SK-N-SH treated with all-trans-retinoic acid at 6 μM for 48 hours (cell line): ENCODE results near the gene ENAH.

Experiments used
- ATAC-seq: fragments of 200-7000 bp; cut with Tn5 transposase; 3 replicates; pipeline ENCODE4 v1.9.1; 2020; ENCODE audit warnings: mild to moderate bottlenecking, moderate library complexity
- ARNTL ChIP-seq: fragments of 450-650 bp; formaldehyde crosslinking; IDR thresholded peaks from 2 replicates; pipeline ENCODE4 v1.5.0; 2020; ENCODE audit warnings: low read depth, mild to moderate bottlenecking, moderate library complexity, borderline replicate concordance
- BACH2 ChIP-seq: fragments of 250-450 bp; sonication (Bioruptor Pico); IDR thresholded peaks from 2 replicates; pipeline ENCODE4 v1.9.0; 2021; ENCODE audit warnings: mild to moderate bottlenecking, borderline replicate concordance
- CREB5 ChIP-seq: fragments of 250-450 bp; sonication (Bioruptor Pico); IDR thresholded peaks from 2 replicates; pipeline ENCODE4 v1.5.1; 2020; ENCODE audit warnings: low read depth, mild to moderate bottlenecking, moderate library complexity
- CSDC2 ChIP-seq: fragments of 250-450 bp; sonication (Bioruptor Pico); IDR thresholded peaks from 2 replicates; pipeline ENCODE4 v1.5.0; 2020; ENCODE audit warnings: mild to moderate bottlenecking, moderate library complexity
- CSRNP3 ChIP-seq: fragments of 250-450 bp; sonication (Bioruptor Pico); IDR thresholded peaks from 2 replicates; pipeline ENCODE4 v1.5.1; 2021; ENCODE audit warnings: mild to moderate bottlenecking, moderate library complexity
- ISL1 ChIP-seq: fragments of 250-450 bp; sonication (Bioruptor Pico); IDR thresholded peaks from 2 replicates; pipeline ENCODE4 v2.1.2; 2022; ENCODE audit warnings: mild to moderate bottlenecking, moderate library complexity
- OSR1 ChIP-seq: fragments of 250-450 bp; sonication (Bioruptor Pico); IDR thresholded peaks from 2 replicates; pipeline ENCODE4 v1.8.0; 2022; ENCODE audit warnings: moderate library complexity, mild to moderate bottlenecking, inconsistent platforms
- PATZ1 ChIP-seq: fragments of 250-450 bp; sonication (Bioruptor Pico); IDR thresholded peaks from 2 replicates; pipeline ENCODE4 v1.8.0; 2020; ENCODE audit warnings: mild to moderate bottlenecking, moderate library complexity, borderline replicate concordance
- POU6F1 ChIP-seq: fragments of 250-450 bp; sonication (Bioruptor Pico); IDR thresholded peaks from 2 replicates; pipeline ENCODE4 v1.8.0; 2021; ENCODE audit warnings: low read depth, mild to moderate bottlenecking, moderate library complexity, borderline replicate concordance
- PPARA ChIP-seq: fragments of 250-450 bp; sonication (Bioruptor Pico); IDR thresholded peaks from 2 replicates; pipeline ENCODE4 v1.5.0; 2020; ENCODE audit warnings: mild to moderate bottlenecking, borderline replicate concordance
- RARB ChIP-seq: fragments of 250-450 bp; sonication (Bioruptor Pico); IDR thresholded peaks from 2 replicates; pipeline ENCODE4 v1.8.0; 2021; ENCODE audit warnings: mild to moderate bottlenecking, moderate library complexity
- SNAI2 ChIP-seq: fragments of 250-450 bp; sonication (Bioruptor Pico); IDR thresholded peaks from 2 replicates; pipeline ENCODE4 v1.5.0; 2020; ENCODE audit warnings: mild to moderate bottlenecking, moderate library complexity
- TCF4 ChIP-seq: fragments of 250-450 bp; sonication (Bioruptor Pico); IDR thresholded peaks from 2 replicates; pipeline ENCODE4 v1.8.0; 2021; ENCODE audit warnings: mild to moderate bottlenecking, moderate library complexity, borderline replicate concordance
- TOX ChIP-seq: fragments of 250-450 bp; sonication (Bioruptor Pico); IDR thresholded peaks from 2 replicates; pipeline ENCODE4 v1.8.0; 2021; ENCODE audit warnings: mild to moderate bottlenecking, moderate library complexity, borderline replicate concordance
- TSHZ2 ChIP-seq: fragments of 250-450 bp; sonication (Bioruptor Pico); IDR thresholded peaks from 2 replicates; pipeline ENCODE4 v1.5.0; 2020; ENCODE audit warnings: mild to moderate bottlenecking, moderate library complexity
- ZC3H10 ChIP-seq: fragments of 250-450 bp; sonication (Bioruptor Pico); IDR thresholded peaks from 2 replicates; pipeline ENCODE4 v1.5.1; 2021; ENCODE audit warnings: mild to moderate bottlenecking, moderate library complexity
- ZFP3 ChIP-seq: fragments of 250-450 bp; sonication (Bioruptor Pico); IDR thresholded peaks from 2 replicates; pipeline ENCODE4 v1.5.0; 2020; ENCODE audit warnings: mild to moderate bottlenecking, moderate library complexity
- ZFP30 ChIP-seq: fragments of 450-650 bp; formaldehyde crosslinking; IDR thresholded peaks from 2 replicates; pipeline ENCODE4 v1.5.0; 2022; ENCODE audit warnings: mild to moderate bottlenecking, moderate library complexity
- ZNF565 ChIP-seq: fragments of 450-650 bp; formaldehyde crosslinking; conservative IDR thresholded peaks from 2 replicates; pipeline ENCODE4 v1.5.0; 2020; ENCODE audit warnings: low read depth, mild to moderate bottlenecking, moderate library complexity
- ZNF70 ChIP-seq: fragments of 450-650 bp; formaldehyde crosslinking; IDR thresholded peaks from 2 replicates; pipeline ENCODE4 v1.5.0; 2020; ENCODE audit warnings: mild to moderate bottlenecking, moderate library complexity
- ZNF8 ChIP-seq: fragments of 450-650 bp; formaldehyde crosslinking; IDR thresholded peaks from 2 replicates; pipeline ENCODE4 v1.5.0; 2020; ENCODE audit warnings: mild to moderate bottlenecking, moderate library complexity

The ENAH gene

GRCh38 chr1:225660544-225660946 lies 7.6 kb upstream of the ENAH start:
- no peak for ATAC-seq
- no peak for TF ChIP-seq RARB
- TF ChIP-seq ZFP3 (CRISPR knock-in tag): no peak
- no peak for TF ChIP-seq PPARA
- no peak for TF ChIP-seq TOX (CRISPR knock-in tag)
- no peak for TF ChIP-seq ZFP30 (CRISPR knock-in tag)
- TF ChIP-seq CREB5 (CRISPR knock-in tag): no peak
- TF ChIP-seq TCF4 (CRISPR knock-in tag): no peak
- TF ChIP-seq ZC3H10: no peak
- no peak for TF ChIP-seq ISL1 (CRISPR knock-in tag)
- no peak for TF ChIP-seq PATZ1 (CRISPR knock-in tag)
- no peak for TF ChIP-seq ZNF8 (CRISPR knock-in tag)
- TF ChIP-seq POU6F1 (CRISPR knock-in tag): no peak
- TF ChIP-seq ZNF70 (CRISPR knock-in tag): no peak
- no peak for TF ChIP-seq CSRNP3 (CRISPR knock-in tag)
- TF ChIP-seq CSDC2: no peak
- TF ChIP-seq OSR1 (CRISPR knock-in tag): no peak
- no peak for TF ChIP-seq BACH2 (CRISPR knock-in tag)
- TF ChIP-seq SNAI2 (CRISPR knock-in tag): no peak
- TF ChIP-seq ARNTL (CRISPR knock-in tag): no peak
- TF ChIP-seq, all 23 proteins: peak for 0

GRCh38 chr1:225658041-225658440 lies 5.1 kb upstream of the ENAH start:
- no peak for TF ChIP-seq RARB
- peak; percentile 80 for TF ChIP-seq ISL1 (CRISPR knock-in tag)
- peak; percentile 66; the same call in 1 of the 2 replicates for TF ChIP-seq ZC3H10
- no peak for TF ChIP-seq CSDC2
- no peak for TF ChIP-seq CREB5 (CRISPR knock-in tag)
- TF ChIP-seq OSR1 (CRISPR knock-in tag): no peak
- no peak for TF ChIP-seq SNAI2 (CRISPR knock-in tag)
- no peak for TF ChIP-seq ZNF70 (CRISPR knock-in tag)
- TF ChIP-seq TSHZ2: no peak
- TF ChIP-seq POU6F1 (CRISPR knock-in tag): no peak
- no peak for TF ChIP-seq ZFP3 (CRISPR knock-in tag)
- TF ChIP-seq PPARA: no peak
- TF ChIP-seq CSRNP3 (CRISPR knock-in tag): no peak
- peak; percentile 62 for TF ChIP-seq TOX (CRISPR knock-in tag)
- TF ChIP-seq PATZ1 (CRISPR knock-in tag): no peak
- TF ChIP-seq ZNF8 (CRISPR knock-in tag): no peak
- TF ChIP-seq ZNF565 (CRISPR knock-in tag): no peak
- TF ChIP-seq TCF4 (CRISPR knock-in tag): no peak
- ATAC-seq: peak; percentile 0
